ENCODE results near the gene FOXP1. TPM values are rescaled to one million over a fixed set of nuclear protein-coding genes. Genes with fewer than 3 reads are reported as not detected.
A peak's percentile ranks its signal among the peaks of the same experiment; 100 is the strongest.

Gene FOXP1
- total RNA-seq, 4 donors from 2014 or later: 54.2 to 152 (median 129) TPM

DNA sequence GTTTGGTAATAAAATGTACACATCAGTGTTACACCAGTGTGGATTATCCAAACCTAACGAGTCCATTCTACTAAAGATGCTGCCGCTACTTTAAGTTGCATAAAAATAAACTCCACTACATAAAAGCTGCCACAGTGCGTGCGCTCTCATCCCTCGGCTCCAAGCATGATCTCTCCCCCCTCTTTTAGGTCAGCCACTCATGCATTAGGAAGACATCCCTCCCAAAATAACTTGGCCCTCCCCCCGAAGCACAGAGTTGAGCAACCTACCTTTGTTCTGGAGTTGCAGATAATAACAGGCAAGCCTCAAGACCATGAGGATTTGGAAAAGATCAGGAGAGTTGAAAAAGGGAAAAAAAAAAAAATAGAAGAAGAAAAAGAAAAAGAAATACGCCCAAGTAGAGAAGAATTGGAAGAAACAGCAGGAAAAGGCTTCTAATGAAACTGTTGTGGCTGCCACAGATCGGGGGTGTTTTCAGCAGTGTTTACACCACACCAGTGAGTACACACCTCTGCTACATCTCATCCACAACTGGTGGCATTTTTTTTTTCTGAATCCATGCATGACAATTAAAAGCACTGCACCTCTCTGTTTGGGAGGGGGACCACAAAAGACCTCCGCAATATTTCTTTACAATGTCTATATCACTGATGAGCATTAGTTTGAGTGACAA is 339.2 kb downstream of the FOXP1 start:
- Histone ChIP-seq H3K9me3 (no peaks in the 10 kb centered on the region), H3K36me3 (no peaks in the 10 kb centered on the region), H3K27me3 (no peaks in the 10 kb centered on the region), H3K27ac (peak overlapping the region; percentile 69), H3K4me1 (no peaks in the 10 kb centered on the region), H3K4me3 (peak overlapping the region in 1 of 2 donors; percentile 22)
- peak; percentile 69 to 74 for DNase-seq
- no peak for TF ChIP-seq POLR2A (IDR thresholded peaks at IDR 0.05)
- TF ChIP-seq, protein P1, sequence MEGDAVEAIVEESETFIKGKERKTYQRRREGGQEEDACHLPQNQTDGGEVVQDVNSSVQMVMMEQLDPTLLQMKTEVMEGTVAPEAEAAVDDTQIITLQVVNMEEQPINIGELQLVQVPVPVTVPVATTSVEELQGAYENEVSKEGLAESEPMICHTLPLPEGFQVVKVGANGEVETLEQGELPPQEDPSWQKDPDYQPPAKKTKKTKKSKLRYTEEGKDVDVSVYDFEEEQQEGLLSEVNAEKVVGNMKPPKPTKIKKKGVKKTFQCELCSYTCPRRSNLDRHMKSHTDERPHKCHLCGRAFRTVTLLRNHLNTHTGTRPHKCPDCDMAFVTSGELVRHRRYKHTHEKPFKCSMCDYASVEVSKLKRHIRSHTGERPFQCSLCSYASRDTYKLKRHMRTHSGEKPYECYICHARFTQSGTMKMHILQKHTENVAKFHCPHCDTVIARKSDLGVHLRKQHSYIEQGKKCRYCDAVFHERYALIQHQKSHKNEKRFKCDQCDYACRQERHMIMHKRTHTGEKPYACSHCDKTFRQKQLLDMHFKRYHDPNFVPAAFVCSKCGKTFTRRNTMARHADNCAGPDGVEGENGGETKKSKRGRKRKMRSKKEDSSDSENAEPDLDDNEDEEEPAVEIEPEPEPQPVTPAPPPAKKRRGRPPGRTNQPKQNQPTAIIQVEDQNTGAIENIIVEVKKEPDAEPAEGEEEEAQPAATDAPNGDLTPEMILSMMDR (IDR thresholded peaks at IDR 0.05): no peak
- intact Hi-C loops (cut with DNase I; ENCODE audit: low total_unique reads): no loop called here

- Histone ChIP-seq H3K9me3 (no peaks in the 10 kb centered on the region), H3K4me1 (no peaks in the 10 kb centered on the region), H3K36me3 (no peaks in the 10 kb centered on the region), H3K27ac (no peak overlapping the region), H3K4me3 (no peak overlapping the region), H3K27me3 (no peaks in the 10 kb centered on the region)
- no peak for DNase-seq
- intact Hi-C loops (cut with DNase I; ENCODE audit: low total_unique reads): no loop called here
- no peak for TF ChIP-seq POLR2A (IDR thresholded peaks at IDR 0.05)
- TF ChIP-seq, protein P1 (IDR thresholded peaks at IDR 0.05): no peak
Measured at GRCh38 chr3:71243229-71243628, 340.3 kb downstream of the FOXP1 start.

DNA sequence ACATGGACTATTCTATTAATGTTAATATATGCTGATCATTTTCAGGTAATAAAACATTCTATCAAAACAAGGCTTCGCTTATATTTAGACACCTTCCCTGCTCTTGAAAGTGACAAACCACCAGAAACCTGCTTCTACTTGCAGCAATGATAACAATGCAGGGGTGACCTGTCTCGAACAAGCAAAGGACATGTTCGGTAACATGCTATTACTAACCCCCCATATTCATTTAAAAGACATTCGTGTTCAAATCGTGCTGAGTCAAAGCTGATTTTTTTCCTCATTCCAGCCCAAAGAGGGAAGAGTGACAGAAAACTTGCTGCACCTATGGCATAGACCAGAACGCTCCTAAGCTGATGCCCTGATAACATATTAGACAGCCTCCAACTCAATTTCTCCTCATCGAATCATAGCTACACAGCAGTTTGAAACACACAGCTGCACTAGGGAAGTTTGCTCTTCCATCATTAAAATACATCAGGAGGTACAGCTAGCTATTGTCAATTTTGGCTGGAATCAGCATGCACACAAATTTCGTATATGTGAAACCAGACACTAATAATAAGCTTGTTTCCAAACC is 341.5 kb downstream of the FOXP1 start:
- Histone ChIP-seq H3K27me3 (no peaks in the 10 kb centered on the region), H3K36me3 (no peaks in the 10 kb centered on the region), H3K9me3 (no peaks in the 10 kb centered on the region), H3K27ac (no peak overlapping the region), H3K4me1 (no peaks in the 10 kb centered on the region), H3K4me3 (no peak overlapping the region)
- no peak for DNase-seq
- intact Hi-C loops (cut with DNase I; ENCODE audit: low total_unique reads): no loop called here
- TF ChIP-seq, protein P1 (IDR thresholded peaks at IDR 0.05): no peak
- no peak for TF ChIP-seq POLR2A (IDR thresholded peaks at IDR 0.05)

GRCh38 chr3:71241246-71241901 is 342.2 kb downstream of the FOXP1 start:
- Histone ChIP-seq H3K9me3 (no peaks in the 10 kb centered on the region), H3K4me3 (no peak overlapping the region), H3K27me3 (no peaks in the 10 kb centered on the region), H3K27ac (no peak overlapping the region), H3K4me1 (no peaks in the 10 kb centered on the region), H3K36me3 (no peaks in the 10 kb centered on the region)
- no peak for DNase-seq
- no peak for TF ChIP-seq POLR2A (IDR thresholded peaks at IDR 0.05)
- TF ChIP-seq, protein P1 (IDR thresholded peaks at IDR 0.05): no peak
- intact Hi-C loops (cut with DNase I; ENCODE audit: low total_unique reads): no loop called here

- TF ChIP-seq, protein P1 (IDR thresholded peaks at IDR 0.05): no peak
- TF ChIP-seq POLR2A (IDR thresholded peaks at IDR 0.05): no peak
- Histone ChIP-seq H3K27me3 (no peaks in the 10 kb centered on the region), H3K27ac (peak overlapping the region in 1 of 2 donors; percentile 20), H3K4me1 (no peaks in the 10 kb centered on the region), H3K36me3 (no peaks in the 10 kb centered on the region), H3K9me3 (no peaks in the 10 kb centered on the region), H3K4me3 (no peak overlapping the region)
- no peak for DNase-seq
- intact Hi-C loops (cut with DNase I; ENCODE audit: low total_unique reads): no loop called here
Measured at GRCh38 chr3:71240034-71240433, 343.5 kb downstream of the FOXP1 start.

Data from uterus (tissue), 4 donors.